K562 (cell line): ENCODE results near the gene ERVMER34-1. TPM values are rescaled to one million over a fixed set of nuclear protein-coding genes. Genes with fewer than 3 reads are reported as not detected.

Experiments used
- CAMTA2 ChIP-seq: fragments of 250-450 bp; sonication (Bioruptor Pico); conservative IDR thresholded peaks from 2 replicates; pipeline ENCODE4 v1.5.1; 2022
- CBX3 ChIP-seq, 2 experiments: IDR thresholded peaks; 1 replicate in 1 of 2; 2 replicates in 1 of 2; pipeline ENCODE4 v1.6.1; 2012; ENCODE audit warnings: inconsistent platforms in 2 of 2, low read length in 2 of 2, borderline replicate concordance in 1 of 2, control low read depth in 1 of 2
- CHCHD3 ChIP-seq: fragments of 250-450 bp; sonication (Bioruptor Pico); IDR thresholded peaks from 2 replicates; pipeline ENCODE4 v2.1.2; 2022; ENCODE audit warnings: mild to moderate bottlenecking
- CHD4 ChIP-seq: fragments of 200-600 bp; sonication (generic); IDR thresholded peaks from 3 replicates; pipeline ENCODE4 v1.6.1; 2012; ENCODE audit warnings: low read depth, mild to moderate bottlenecking, mixed read lengths, low read length, inconsistent platforms; ENCODE audit not compliant: insufficient read depth, insufficient replicate concordance, poor library complexity, severe bottlenecking
- CREB1 ChIP-seq, 2 experiments: sonication (generic) in 1 of 2; formaldehyde crosslinking in 1 of 2; IDR thresholded peaks; 2 replicates each; pipeline versions ENCODE4 v1.6.1 to v1.8.0; 2012 to 2022; ENCODE audit warnings: inconsistent platforms in 1 of 2, mild to moderate bottlenecking in 1 of 2, missing genetic modification reagents in 1 of 2, moderate library complexity in 1 of 2
- CREM ChIP-seq: IDR thresholded peaks from 2 replicates; pipeline ENCODE4 v1.6.1; 2014; ENCODE audit warnings: antibody characterized with exemption, low read depth
- FOXP1 ChIP-seq: sonication (generic); formaldehyde crosslinking; IDR thresholded peaks from 2 replicates; pipeline ENCODE4 v1.8.0; 2022; ENCODE audit warnings: mild to moderate bottlenecking, missing genetic modification reagents
- GTF2A2 ChIP-seq: IDR thresholded peaks from 2 replicates; pipeline ENCODE4 v1.6.1; 2016; ENCODE audit warnings: mild to moderate bottlenecking, missing genetic modification characterization, missing compliant biosample characterization
- GTF2E2 ChIP-seq: fragments of 200-800 bp; sonication (Bioruptor generic); IDR thresholded peaks from 2 replicates; pipeline ENCODE4 v1.6.1; 2016; ENCODE audit warnings: missing genetic modification characterization, missing compliant biosample characterization
- GTF2F1 ChIP-seq: IDR thresholded peaks from 2 replicates; pipeline ENCODE4 v1.6.1; 2011; ENCODE audit warnings: low read depth, low read length, improper control_type of control experiment
- ILF3 ChIP-seq: fragments of 450-650 bp; IDR thresholded peaks from 2 replicates; pipeline ENCODE4 v1.6.1; 2018; ENCODE audit warnings: antibody characterized with exemption, mild to moderate bottlenecking, moderate library complexity, borderline replicate concordance
- NR2F6 ChIP-seq: fragments of 450-650 bp; formaldehyde crosslinking; IDR thresholded peaks from 2 replicates; pipeline ENCODE4 v1.4.0; 2020; ENCODE audit warnings: mild to moderate bottlenecking
- PTBP1 ChIP-seq: fragments of 200-400 bp; formaldehyde crosslinking; IDR thresholded peaks from 2 replicates; pipeline ENCODE4 v1.6.1; 2017; ENCODE audit warnings: low read depth, low read length
- SETDB1 ChIP-seq: IDR thresholded peaks from one replicate; pipeline ENCODE4 v1.6.1; 2012; ENCODE audit warnings: low read length, control low read depth, inconsistent platforms
- SIN3B ChIP-seq: fragments of 450-650 bp; IDR thresholded peaks from 2 replicates; pipeline ENCODE4 v1.6.1; 2017; ENCODE audit warnings: low read depth, mild to moderate bottlenecking, moderate library complexity
- polyA plus RNA-seq, 8 experiments: library from polyadenylated mRNA; depleted of rRNA in 4 of 8; stranded (reverse) in 5 of 8; unstranded in 3 of 8; fragments of >200 nt; fragmentation: Nextera tagmentation in 2 of 8; fragmentation: Illumina TruSeq in 1 of 8; extraction: Ambion mirVana in 2 of 8; extraction: Trizol in 1 of 8; gene quantifications; 2 replicates each; pipeline versions ENCODE4 v1.2.1 to v1.2.3, GENCODE V29; 2011 to 2014; ENCODE audit warnings: inconsistent platforms in 1 of 8, missing spikeins in 1 of 8
- total RNA-seq, 7 experiments: library from RNA; depleted of rRNA in 6 of 7; stranded (reverse); fragments of >200 nt in 6 of 7; fragmentation: Illumina TruSeq in 2 of 7; extraction: Trizol in 2 of 7; gene quantifications; 2 replicates each; pipeline versions ENCODE4 v1.2.1 to v1.2.3, GENCODE V29; 2011 to 2021; ENCODE audit warnings: low replicate concordance in 1 of 7
- TF ChIP-seq, protein P1 (sequence below): IDR thresholded peaks from 2 replicates; pipeline ENCODE4 v1.6.1; 2011; ENCODE audit warnings: borderline replicate concordance, low read depth, mild to moderate bottlenecking, moderate library complexity, low read length; ENCODE audit not compliant: insufficient read depth, poor library complexity, severe bottlenecking
- TF ChIP-seq, protein P2 (sequence below): sonication (generic); formaldehyde crosslinking; IDR thresholded peaks from 2 replicates; pipeline ENCODE4 v1.5.0; 2020; ENCODE audit warnings: missing genetic modification reagents
- TF ChIP-seq, protein P3 (sequence below), 2 experiments: fragments of 250-450 bp in 1 of 2; fragments of 450-650 bp in 1 of 2; sonication (Bioruptor Pico) in 1 of 2; IDR thresholded peaks; 2 replicates each; pipeline versions ENCODE4 v1.6.1 to v1.8.0; 2016 to 2021; ENCODE audit warnings: mild to moderate bottlenecking in 2 of 2, moderate library complexity in 2 of 2, missing compliant biosample characterization in 1 of 2, missing genetic modification characterization in 1 of 2
- TF ChIP-seq, protein P4 (sequence below), 2 experiments: fragments of 450-650 bp; IDR thresholded peaks; 2 replicates each; pipeline ENCODE4 v1.6.1; 2018; ENCODE audit warnings: mild to moderate bottlenecking in 2 of 2, low read depth in 1 of 2; ENCODE audit not compliant: partially characterized antibody in 2 of 2

Gene ERVMER34-1
- total and polyA plus RNA-seq, 9 of the 15 experiments (the other 6 are each of a cell fraction or from before 2014, with no cell fraction given): 0.04 to 0.57 (median 0.25) TPM

DNA sequence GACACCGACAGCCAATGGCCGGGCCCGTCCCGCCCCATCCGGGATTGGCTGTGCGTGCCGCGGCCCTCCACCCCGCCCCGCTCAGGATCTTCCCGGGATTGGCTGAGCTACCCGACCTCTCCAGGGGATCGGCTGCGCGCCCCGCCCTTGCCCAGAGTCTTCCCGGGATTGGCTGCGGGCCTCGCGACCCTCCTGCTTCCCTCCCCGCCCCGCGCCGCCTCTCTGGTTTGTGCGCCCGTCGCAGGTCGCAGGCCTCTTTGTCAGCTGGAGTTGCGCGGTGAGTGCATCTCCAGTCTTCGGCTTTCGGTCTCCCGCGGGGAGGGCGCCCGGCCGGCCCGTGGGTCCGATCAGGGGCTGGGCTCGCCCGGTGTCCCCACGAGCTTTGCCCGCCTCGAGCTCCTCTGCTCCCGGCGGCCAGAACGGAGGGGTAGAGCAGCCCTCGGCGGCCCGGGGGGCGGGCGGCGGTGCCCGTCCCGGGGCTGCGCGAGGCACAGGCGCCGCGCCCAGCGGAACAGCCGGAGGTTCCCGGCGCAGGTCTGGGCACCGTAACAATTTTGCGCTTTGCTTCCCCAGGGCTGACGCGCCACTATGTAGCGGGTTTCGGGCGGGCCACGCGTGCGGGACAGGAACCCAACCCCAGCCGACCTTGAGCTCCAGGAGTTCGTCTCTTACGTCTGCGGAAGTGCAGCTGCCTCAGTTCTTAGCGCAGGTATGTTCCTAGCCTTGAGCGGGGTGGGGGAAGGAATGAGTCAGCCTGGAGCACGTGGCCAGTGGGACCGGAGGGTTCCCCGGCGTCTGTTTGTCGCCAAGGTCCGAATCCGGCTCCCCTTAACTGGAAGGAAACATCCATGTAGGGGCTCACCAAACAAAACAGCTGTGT is 38.7 kb downstream of the ERVMER34-1 start (continued):
- TF ChIP-seq, protein P1, sequence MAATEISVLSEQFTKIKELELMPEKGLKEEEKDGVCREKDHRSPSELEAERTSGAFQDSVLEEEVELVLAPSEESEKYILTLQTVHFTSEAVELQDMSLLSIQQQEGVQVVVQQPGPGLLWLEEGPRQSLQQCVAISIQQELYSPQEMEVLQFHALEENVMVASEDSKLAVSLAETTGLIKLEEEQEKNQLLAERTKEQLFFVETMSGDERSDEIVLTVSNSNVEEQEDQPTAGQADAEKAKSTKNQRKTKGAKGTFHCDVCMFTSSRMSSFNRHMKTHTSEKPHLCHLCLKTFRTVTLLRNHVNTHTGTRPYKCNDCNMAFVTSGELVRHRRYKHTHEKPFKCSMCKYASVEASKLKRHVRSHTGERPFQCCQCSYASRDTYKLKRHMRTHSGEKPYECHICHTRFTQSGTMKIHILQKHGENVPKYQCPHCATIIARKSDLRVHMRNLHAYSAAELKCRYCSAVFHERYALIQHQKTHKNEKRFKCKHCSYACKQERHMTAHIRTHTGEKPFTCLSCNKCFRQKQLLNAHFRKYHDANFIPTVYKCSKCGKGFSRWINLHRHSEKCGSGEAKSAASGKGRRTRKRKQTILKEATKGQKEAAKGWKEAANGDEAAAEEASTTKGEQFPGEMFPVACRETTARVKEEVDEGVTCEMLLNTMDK: no peak
- TF ChIP-seq NR2F6 (CRISPR knock-in tag): no peak
- peak; percentile 76 for TF ChIP-seq FOXP1 (CRISPR knock-in tag)
- 0 out of 3 replicates have a peak, but pooled peaks of 1 of the 2 experiments have one; percentile 9 for TF ChIP-seq CBX3 (IDR thresholded peaks at IDR 0.05; ENCODE audit: borderline replicate concordance in 1 of 2, low read length in 2 of 2)
- peak; percentile 55; the same call in 1 of the 2 replicates for TF ChIP-seq PTBP1
- TF ChIP-seq, protein P2, sequence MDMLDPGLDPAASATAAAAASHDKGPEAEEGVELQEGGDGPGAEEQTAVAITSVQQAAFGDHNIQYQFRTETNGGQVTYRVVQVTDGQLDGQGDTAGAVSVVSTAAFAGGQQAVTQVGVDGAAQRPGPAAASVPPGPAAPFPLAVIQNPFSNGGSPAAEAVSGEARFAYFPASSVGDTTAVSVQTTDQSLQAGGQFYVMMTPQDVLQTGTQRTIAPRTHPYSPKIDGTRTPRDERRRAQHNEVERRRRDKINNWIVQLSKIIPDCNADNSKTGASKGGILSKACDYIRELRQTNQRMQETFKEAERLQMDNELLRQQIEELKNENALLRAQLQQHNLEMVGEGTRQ (CRISPR knock-in tag): peak; percentile 67
- TF ChIP-seq CREB1 (IDR thresholded peaks at IDR 0.05): peak; percentile 85
- TF ChIP-seq CREB1 (CRISPR knock-in tag; IDR thresholded peaks at IDR 0.05): peak; percentile 73
- TF ChIP-seq SETDB1: no peak
- no peak for TF ChIP-seq CHD4
- peak; percentile 88 for TF ChIP-seq GTF2E2 (tag)
- no peak for TF ChIP-seq GTF2A2 (tag)
- no peak for TF ChIP-seq CAMTA2 (CRISPR knock-in tag)
- TF ChIP-seq SIN3B: peak; percentile 79
- TF ChIP-seq, protein P3, sequence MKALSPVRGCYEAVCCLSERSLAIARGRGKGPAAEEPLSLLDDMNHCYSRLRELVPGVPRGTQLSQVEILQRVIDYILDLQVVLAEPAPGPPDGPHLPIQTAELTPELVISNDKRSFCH (CRISPR knock-in tag; IDR thresholded peaks at IDR 0.05): no peak
- TF ChIP-seq, protein P3 (tag; IDR thresholded peaks at IDR 0.05): peak; percentile 55; the same call in 1 of the 2 replicates
- no peak for TF ChIP-seq ILF3
- peak; percentile 93 for TF ChIP-seq CREM
- TF ChIP-seq CHCHD3 (CRISPR knock-in tag): no peak
- TF ChIP-seq GTF2F1: peak; percentile 90; the same call in 1 of the 2 replicates
- TF ChIP-seq, protein P4, sequence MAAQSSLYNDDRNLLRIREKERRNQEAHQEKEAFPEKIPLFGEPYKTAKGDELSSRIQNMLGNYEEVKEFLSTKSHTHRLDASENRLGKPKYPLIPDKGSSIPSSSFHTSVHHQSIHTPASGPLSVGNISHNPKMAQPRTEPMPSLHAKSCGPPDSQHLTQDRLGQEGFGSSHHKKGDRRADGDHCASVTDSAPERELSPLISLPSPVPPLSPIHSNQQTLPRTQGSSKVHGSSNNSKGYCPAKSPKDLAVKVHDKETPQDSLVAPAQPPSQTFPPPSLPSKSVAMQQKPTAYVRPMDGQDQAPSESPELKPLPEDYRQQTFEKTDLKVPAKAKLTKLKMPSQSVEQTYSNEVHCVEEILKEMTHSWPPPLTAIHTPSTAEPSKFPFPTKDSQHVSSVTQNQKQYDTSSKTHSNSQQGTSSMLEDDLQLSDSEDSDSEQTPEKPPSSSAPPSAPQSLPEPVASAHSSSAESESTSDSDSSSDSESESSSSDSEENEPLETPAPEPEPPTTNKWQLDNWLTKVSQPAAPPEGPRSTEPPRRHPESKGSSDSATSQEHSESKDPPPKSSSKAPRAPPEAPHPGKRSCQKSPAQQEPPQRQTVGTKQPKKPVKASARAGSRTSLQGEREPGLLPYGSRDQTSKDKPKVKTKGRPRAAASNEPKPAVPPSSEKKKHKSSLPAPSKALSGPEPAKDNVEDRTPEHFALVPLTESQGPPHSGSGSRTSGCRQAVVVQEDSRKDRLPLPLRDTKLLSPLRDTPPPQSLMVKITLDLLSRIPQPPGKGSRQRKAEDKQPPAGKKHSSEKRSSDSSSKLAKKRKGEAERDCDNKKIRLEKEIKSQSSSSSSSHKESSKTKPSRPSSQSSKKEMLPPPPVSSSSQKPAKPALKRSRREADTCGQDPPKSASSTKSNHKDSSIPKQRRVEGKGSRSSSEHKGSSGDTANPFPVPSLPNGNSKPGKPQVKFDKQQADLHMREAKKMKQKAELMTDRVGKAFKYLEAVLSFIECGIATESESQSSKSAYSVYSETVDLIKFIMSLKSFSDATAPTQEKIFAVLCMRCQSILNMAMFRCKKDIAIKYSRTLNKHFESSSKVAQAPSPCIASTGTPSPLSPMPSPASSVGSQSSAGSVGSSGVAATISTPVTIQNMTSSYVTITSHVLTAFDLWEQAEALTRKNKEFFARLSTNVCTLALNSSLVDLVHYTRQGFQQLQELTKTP (IDR thresholded peaks at IDR 0.05; ENCODE audit: low read depth in 1 of 2, partially characterized antibody in 2 of 2): peak in 1 of 2 experiments; percentile 43
